Progenitor cell of endocrine pancreas (in vitro differentiated cells): ENCODE measurements around the gene ART1. TPM values are rescaled to one million over a fixed set of nuclear protein-coding genes. Genes with fewer than 3 reads are reported as not detected.

Experiments
- DNase-seq: peaks from one replicate; pipeline ENCODE4 v3.0.0; 2021; ENCODE audit warnings: low spot score; ENCODE audit not compliant: unreplicated experiment
- H3K27ac Mint-ChIP-seq: 2 replicates; pipeline ENCODE4 v1.8.0; 2021; ENCODE audit warnings: mild to moderate bottlenecking, moderate library complexity, mixed read lengths
- H3K27me3 Mint-ChIP-seq: 2 replicates; pipeline ENCODE4 v1.8.0; 2021; ENCODE audit warnings: mixed read lengths
- H3K36me3 Mint-ChIP-seq: 2 replicates; pipeline ENCODE4 v1.8.0; 2022; ENCODE audit warnings: mixed read lengths; ENCODE audit not compliant: insufficient read depth
- H3K4me1 Mint-ChIP-seq: 2 replicates; pipeline ENCODE4 v1.8.0; 2021; ENCODE audit warnings: low read depth, mixed read lengths
- H3K4me3 Mint-ChIP-seq: 2 replicates; pipeline ENCODE4 v1.8.0; 2021; ENCODE audit warnings: low read depth, mild to moderate bottlenecking, moderate library complexity, mixed read lengths
- H3K9me3 Mint-ChIP-seq: 2 replicates; pipeline ENCODE4 v1.8.0; 2021; ENCODE audit warnings: low read depth, mixed read lengths
- CTCF ChIP-seq: fragments of 200-600 bp; sonication (generic); IDR thresholded peaks from one replicate; pipeline ENCODE4 v1.5.0; 2021; ENCODE audit warnings: antibody characterized with exemption, mild to moderate bottlenecking; ENCODE audit not compliant: unreplicated experiment
- total RNA-seq: library from RNA; stranded (reverse); gene quantifications from 2 replicates; pipeline ENCODE4 v1.2.1, GENCODE V29; 2021

The ART1 gene
- total RNA-seq, 1 donor from 2014 or later, result not detected

DNA sequence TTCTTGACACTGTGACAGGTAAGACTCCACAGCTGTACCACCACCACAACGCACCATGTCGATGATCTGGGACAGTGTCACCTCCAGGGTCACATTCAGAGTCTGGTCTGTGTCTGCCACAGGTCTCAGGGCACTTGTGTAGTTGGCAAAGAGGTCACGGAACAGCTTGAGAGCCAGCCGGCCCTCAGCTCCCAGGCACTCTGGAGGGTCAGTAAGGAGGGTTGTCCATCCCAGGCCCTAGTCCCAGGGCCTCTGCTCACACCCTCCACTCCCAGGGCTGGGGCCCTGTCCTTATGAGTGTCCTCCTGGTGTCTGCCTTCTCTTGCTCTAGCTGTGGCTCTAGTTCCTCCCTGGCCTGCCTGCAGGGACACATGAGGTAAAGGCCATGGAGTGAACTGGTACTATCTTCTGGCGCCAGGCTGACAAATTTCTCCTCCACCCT lies 24.8 kb downstream of the ART1 start:
- no peak for TF ChIP-seq CTCF
- Mint-ChIP-seq H3K36me3 (peaks cover 25% of the 10 kb centered on the region), H3K4me3 (no peak overlapping the region), H3K27ac (no peak overlapping the region), H3K4me1 (peaks cover 1% of the 10 kb centered on the region), H3K27me3 (no peaks in the 10 kb centered on the region), H3K9me3 (no peaks in the 10 kb centered on the region)
- no peak for DNase-seq

DNA sequence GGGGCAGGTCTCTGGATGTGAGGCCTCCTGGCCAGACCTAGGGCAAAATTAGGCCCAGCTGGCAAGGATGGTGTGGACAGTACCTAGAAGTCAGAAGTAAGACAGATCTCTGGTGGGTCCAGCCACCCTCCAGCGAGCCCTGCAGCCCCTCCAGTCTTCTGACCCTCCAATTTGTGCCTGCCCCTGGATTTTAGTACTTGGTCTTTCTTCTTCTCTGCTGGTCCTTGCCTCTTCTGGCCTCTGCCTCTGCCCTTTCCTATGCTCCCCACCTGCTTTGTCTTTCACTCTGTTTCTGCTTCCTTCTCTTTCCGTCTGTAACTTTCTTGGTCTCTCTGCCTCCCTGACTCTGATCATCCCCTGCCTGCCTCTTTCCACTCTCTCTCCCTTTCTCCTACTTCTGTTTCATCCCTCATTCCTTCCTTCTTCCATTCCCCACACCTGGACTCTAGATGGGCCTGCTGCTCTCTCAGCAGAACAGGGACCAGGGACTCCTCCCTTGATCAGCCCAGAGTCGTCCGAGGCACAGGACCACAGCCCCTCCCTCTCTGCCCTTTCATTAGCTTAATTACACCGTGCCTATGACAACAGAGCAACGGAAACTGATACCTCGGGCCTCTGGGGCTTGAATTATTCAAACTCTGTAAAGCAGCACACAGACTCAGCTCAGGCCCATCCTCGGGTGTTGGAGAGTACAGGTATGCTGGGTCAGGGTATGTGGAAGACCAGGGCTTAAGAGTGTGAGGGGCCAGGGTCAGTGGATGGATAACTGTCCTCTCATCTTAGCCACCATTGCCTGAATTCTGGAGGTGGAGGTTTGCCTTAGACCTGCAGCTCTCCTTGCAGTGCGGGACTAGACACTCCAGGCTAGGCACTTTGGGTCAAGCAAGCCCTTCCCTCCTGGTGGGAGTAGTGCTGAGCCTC lies 26.7 kb downstream of the ART1 start, which contains the start of gene CHRNA10:
Gene CHRNA10 (minus strand): TSS at position 51 of the 921 bp plus-strand sequence. CDS start 72 bp downstream, outside the sequence.
- Mint-ChIP-seq H3K27ac (peak within 1 kb of the TSS; percentile 30), H3K4me3 (no peak within 1 kb of the TSS), H3K27me3 (no peaks in the 10 kb centered on the region), H3K4me1 (peaks cover 1% of the 10 kb centered on the region), H3K9me3 (no peaks in the 10 kb centered on the region), H3K36me3 (peaks cover 25% of the 10 kb centered on the region)
- TF ChIP-seq CTCF, result no peak
- no peak for DNase-seq

- no peak overlapping the region for H3K27ac Mint-ChIP-seq
- TF ChIP-seq CTCF, result no peak
- H3K36me3 Mint-ChIP-seq, result peaks cover 27% of the 10 kb centered on the region
- no peak for DNase-seq
- peaks cover 1% of the 10 kb centered on the region for H3K4me1 Mint-ChIP-seq
- no peaks in the 10 kb centered on the region for H3K27me3 Mint-ChIP-seq
- no peak overlapping the region for H3K4me3 Mint-ChIP-seq
- H3K9me3 Mint-ChIP-seq, result no peaks in the 10 kb centered on the region
Observed at GRCh38 chr11:3674189-3674588, 29.3 kb downstream of the ART1 start.

GRCh38 chr11:3675971-3676370 lies 31.0 kb downstream of the ART1 start:
- Mint-ChIP-seq H3K4me1 (peaks cover 1% of the 10 kb centered on the region), H3K4me3 (no peak overlapping the region), H3K27ac (no peak overlapping the region), H3K9me3 (no peaks in the 10 kb centered on the region), H3K36me3 (peaks cover 30% of the 10 kb centered on the region), H3K27me3 (no peaks in the 10 kb centered on the region)
- DNase-seq, result no peak
- TF ChIP-seq CTCF, result no peak

- TF ChIP-seq CTCF, result no peak
- Mint-ChIP-seq H3K4me3 (no peak overlapping the region), H3K4me1 (no peaks in the 10 kb centered on the region), H3K36me3 (peaks cover 32% of the 10 kb centered on the region), H3K27ac (no peak overlapping the region), H3K9me3 (no peaks in the 10 kb centered on the region), H3K27me3 (no peaks in the 10 kb centered on the region)
- no peak for DNase-seq
Observed at GRCh38 chr11:3679077-3679476, 34.1 kb downstream of the ART1 start.
